K562 (cell line): ENCODE results near the gene ACHE. TPM values are rescaled to one million over a fixed set of nuclear protein-coding genes. Genes with fewer than 3 reads are reported as not detected.

Experiments
- ATAC-seq: fragments of 200-7000 bp; cut with Tn5 transposase; 3 replicates; pipeline ENCODE4 v1.9.1; 2020; ENCODE audit warnings: moderate library complexity
- BruUV-seq: library from RNA; stranded (reverse); fragments of 400-500 nt; replicated peaks from 2 replicates; lab custom pipeline; 2021; lab: Mats Ljungman, UMichigan
- CTCF ChIA-PET: fragments of 300-600 bp; formaldehyde crosslinking; extraction: SDS; loops from one replicate; lab custom pipeline; 2021; ENCODE audit warnings: low intra/inter-chr PET ratio; lab: Yijun Ruan, JAX
- POLR2A ChIA-PET: fragments of 300-600, 350-650 bp; sonication (Branson Sonifier 250); formaldehyde crosslinking; extraction: SDS; loops from one replicate; lab custom pipeline; 2021; ENCODE audit warnings: antibody characterized with exemption, inconsistent platforms; lab: Yijun Ruan, JAX
- DNase-seq, 4 experiments: peaks; one replicate each; pipeline versions ENCODE4 v3.0.0 to v3.0.0-alpha.2; 2011 to 2018; ENCODE audit warnings: low spot score in 3 of 4, mixed read lengths in 3 of 4; ENCODE audit errors: extremely low read depth in 1 of 4
- FAIRE-seq: peaks from 2 replicates; lab custom pipeline; 2011; peaks lifted over from hg19 to GRCh38; lab: Jason Lieb, UNC
- H2AFZ ChIP-seq: 2 replicates; pipeline ENCODE4 v1.6.0; 2011; ENCODE audit warnings: low read depth, low read length, control low read depth, inconsistent platforms
- H3K27ac ChIP-seq: fragments of 200-600 bp; 3 replicates; pipeline ENCODE4 v1.8.0; 2011; ENCODE audit warnings: low read depth, mild to moderate bottlenecking, control low read depth, inconsistent platforms, low read length, moderate library complexity, mixed read lengths; ENCODE audit errors: extremely low read depth
- H3K27me3 ChIP-seq, 2 experiments: fragments of 300-600 bp in 1 of 2; 2 replicates in 1 of 2; 3 replicates in 1 of 2; pipeline versions ENCODE4 v1.6.0 to v1.8.0; 2011; ENCODE audit warnings: inconsistent platforms in 2 of 2, low read length in 2 of 2, mild to moderate bottlenecking in 1 of 2, mixed read lengths in 1 of 2, moderate library complexity in 1 of 2; ENCODE audit not compliant: control insufficient read depth in 2 of 2, insufficient read depth in 2 of 2
- H3K36me3 ChIP-seq: fragments of 300-600 bp; 3 replicates; pipeline ENCODE4 v1.8.0; 2011; ENCODE audit warnings: mild to moderate bottlenecking, low read length, inconsistent platforms; ENCODE audit not compliant: control insufficient read depth, insufficient read depth
- H3K4me1 ChIP-seq, 2 experiments: fragments of 200-600 bp in 1 of 2; replicated peaks in 1 of 2; 2 replicates in 1 of 2; 3 replicates in 1 of 2; pipeline versions ENCODE4 v1.5.1 to v1.8.0; 2011; ENCODE audit warnings: inconsistent platforms in 2 of 2, low read length in 2 of 2, mild to moderate bottlenecking in 1 of 2, mixed read lengths in 1 of 2, moderate library complexity in 1 of 2; ENCODE audit not compliant: control insufficient read depth in 2 of 2, insufficient read depth in 2 of 2
- H3K4me2 ChIP-seq: 2 replicates; pipeline ENCODE4 v1.6.1; 2011; ENCODE audit warnings: low read length, control low read depth, inconsistent platforms, mixed read lengths; ENCODE audit not compliant: insufficient read depth
- H3K4me3 ChIP-seq: fragments of 200-600 bp; sonication (generic), shearing (Covaris generic); 2 replicates; pipeline ENCODE4 v1.5.1; 2016; ENCODE audit warnings: control low read depth, inconsistent platforms
- H3K79me2 ChIP-seq: fragments of 200-600 bp; 3 replicates; pipeline ENCODE4 v1.8.0; 2011; ENCODE audit warnings: low read length, inconsistent platforms; ENCODE audit not compliant: control insufficient read depth, insufficient read depth
- H3K9ac ChIP-seq, 2 experiments: 2 replicates each; pipeline versions ENCODE4 v1.6.0 to v1.6.1; 2011; ENCODE audit warnings: low read depth in 2 of 2, low read length in 2 of 2, control low read depth in 1 of 2, inconsistent platforms in 1 of 2, mild to moderate bottlenecking in 1 of 2, mixed read lengths in 1 of 2; ENCODE audit not compliant: insufficient read depth in 1 of 2
- H3K9me1 ChIP-seq: one replicate; pipeline ENCODE4 v1.6.0; 2011; ENCODE audit warnings: inconsistent platforms, mild to moderate bottlenecking, low read length, moderate library complexity; ENCODE audit not compliant: control insufficient read depth, insufficient read depth
- H3K9me3 ChIP-seq: replicated peaks from 2 replicates; pipeline ENCODE4 v1.5.1; 2011; ENCODE audit warnings: low read depth, low read length, inconsistent platforms; ENCODE audit not compliant: control insufficient read depth, insufficient read depth
- H4K20me1 ChIP-seq: replicated peaks from 2 replicates; pipeline ENCODE4 v1.6.1; 2011; ENCODE audit warnings: low read length, inconsistent platforms, mixed read lengths; ENCODE audit not compliant: control insufficient read depth, insufficient read depth
- AFF4 ChIP-seq: sonication (generic); formaldehyde crosslinking; IDR thresholded peaks from 2 replicates; pipeline ENCODE4 v1.8.0; 2023; ENCODE audit warnings: mild to moderate bottlenecking, missing genetic modification reagents
- DDX20 ChIP-seq: fragments of 450-650 bp; IDR thresholded peaks from 2 replicates; pipeline ENCODE4 v1.6.1; 2016; ENCODE audit warnings: missing genetic modification characterization, low read depth, mild to moderate bottlenecking, missing compliant biosample characterization, moderate library complexity
- FOXK1 ChIP-seq: sonication (generic); formaldehyde crosslinking; IDR thresholded peaks from 2 replicates; pipeline ENCODE4 v1.8.0; 2022; ENCODE audit warnings: missing genetic modification reagents, mild to moderate bottlenecking, borderline replicate concordance
- HNRNPK ChIP-seq: fragments of 200-400 bp; formaldehyde crosslinking; IDR thresholded peaks from one replicate; pipeline ENCODE4 v1.6.1; 2018; ENCODE audit warnings: mild to moderate bottlenecking, low read depth, low read length; ENCODE audit not compliant: poor library complexity, severe bottlenecking
- NEUROD1 ChIP-seq: fragments of 150-350 bp; IDR thresholded peaks from 2 replicates; pipeline ENCODE4 v1.6.1; 2014; ENCODE audit warnings: borderline replicate concordance, low read length, low read depth; ENCODE audit not compliant: partially characterized antibody
- SREBF2 ChIP-seq: sonication (generic); formaldehyde crosslinking; IDR thresholded peaks from 2 replicates; pipeline ENCODE4 v1.4.0; 2020; ENCODE audit warnings: mild to moderate bottlenecking, missing genetic modification reagents
- SRSF7 ChIP-seq: fragments of 200-400 bp; formaldehyde crosslinking; optimal IDR thresholded peaks from 2 replicates; pipeline ENCODE3; 2017; ENCODE audit warnings: mild to moderate bottlenecking, low read depth, low read length
- TCF15 ChIP-seq: fragments of 250-450 bp; sonication (Bioruptor Pico); IDR thresholded peaks from 2 replicates; pipeline ENCODE4 v1.8.0; 2022; ENCODE audit warnings: moderate library complexity, mild to moderate bottlenecking, inconsistent platforms
- TGIF2 ChIP-seq: sonication (generic); formaldehyde crosslinking; IDR thresholded peaks from 2 replicates; pipeline ENCODE4 v1.8.1; 2022; ENCODE audit warnings: mild to moderate bottlenecking, missing genetic modification reagents, moderate library complexity
- TRIM24 ChIP-seq, 2 experiments: fragments of 450-650 bp; IDR thresholded peaks; 2 replicates each; pipeline ENCODE4 v1.6.1; 2016
- UBTF ChIP-seq, 2 experiments: IDR thresholded peaks; 2 replicates each; pipeline ENCODE4 v1.6.1; 2012; ENCODE audit warnings: improper control_type of control experiment in 2 of 2, low read depth in 2 of 2, low read length in 2 of 2, borderline replicate concordance in 1 of 2
- ZNF507 ChIP-seq: conservative IDR thresholded peaks from 2 replicates; pipeline ENCODE4 v1.6.1; 2017; ENCODE audit warnings: missing genetic modification characterization, missing compliant biosample characterization
- WGBS: fragments of 100-300 bp; shearing (Covaris generic); methylation state at CpG from one replicate; pipeline ENCODE4 v1.1.6; 2016; ENCODE audit warnings: low coverage, mixed read lengths; ENCODE audit not compliant: insufficient coverage; ENCODE audit errors: missing lambda C conversion rate; 5-methylcytosine and 5-hydroxymethylcytosine counted together
- in situ Hi-C: fragments of 300-500 bp; cut with MboI; formaldehyde crosslinking; loops from 4 replicates; pipeline ENCODE4 v1.15.0; 2018; ENCODE audit warnings: inconsistent platforms, mixed read lengths
- intact Hi-C: fragments of 100-400 bp; cut with micrococcal nuclease; formaldehyde crosslinking; loops from 2 replicates; pipeline ENCODE4 v1.14.2; 2022
- polyA plus RNA-seq, 8 experiments: library from polyadenylated mRNA; depleted of rRNA in 4 of 8; stranded (reverse) in 5 of 8; unstranded in 3 of 8; fragments of >200 nt; fragmentation: Nextera tagmentation in 2 of 8; fragmentation: Illumina TruSeq in 1 of 8; extraction: Ambion mirVana in 2 of 8; extraction: Trizol in 1 of 8; gene quantifications; 2 replicates each; pipeline versions ENCODE4 v1.2.1 to v1.2.3, GENCODE V29; 2011 to 2014; ENCODE audit warnings: inconsistent platforms in 1 of 8, missing spikeins in 1 of 8
- total RNA-seq, 7 experiments: library from RNA; depleted of rRNA in 6 of 7; stranded (reverse); fragments of >200 nt in 6 of 7; fragmentation: Illumina TruSeq in 2 of 7; extraction: Trizol in 2 of 7; gene quantifications; 2 replicates each; pipeline versions ENCODE4 v1.2.1 to v1.2.3, GENCODE V29; 2011 to 2021; ENCODE audit warnings: low replicate concordance in 1 of 7

The ACHE gene
- total and polyA plus RNA-seq, 9 of the 15 experiments (the other 6 are each of a cell fraction or from before 2014, with no cell fraction given) = 0.04 to 8.8 (median 1.9) TPM

GRCh38 chr7:100852048-100852872 is 43.4 kb downstream of the ACHE start, which contains the start of gene SLC12A9:
Gene SLC12A9, plus strand, starts transcription at chr7:100852713. Its CDS starts 1,485 bp downstream, at chr7:100854198.
- under 1% methylated on average over 60 of the region's 71 CpGs for WGBS
- Histone ChIP-seq H3K4me3 (peak within 1 kb of the TSS; percentile 62), H2AFZ (peak within 1 kb of the TSS; percentile 81), H4K20me1 (no peaks in the 10 kb centered on the region), H3K36me3 (0 out of 3 replicates have a peak, but pooled peaks cover 2% of the 10 kb centered on the region), H3K4me2 (peak within 1 kb of the TSS; percentile 80), H3K79me2 (peaks cover 13% of the 10 kb centered on the region), H3K4me1 (peaks cover 4 to 32% of the 10 kb centered on the region in 2 experiments; a peak in 4 of 5 replicates), H3K27me3 (no peaks in the 10 kb centered on the region), H3K9me3 (no peaks in the 10 kb centered on the region), H3K9ac (peak within 1 kb of the TSS; percentile 32 to 88), H3K27ac (no peak within 1 kb of the TSS; the same call in 2 of the 3 replicates), H3K9me1 (no peaks in the 10 kb centered on the region)
- intact Hi-C loops = loop anchor here (1.0 to 5.0 kb wide), 5 partner anchors 25 to 385 kb away; partner anchors contain the start of genes EPHB4 and GIGYF1
- ChIA-PET POLR2A (interaction anchor here (0.5 to 2.3 kb wide), 17 partner anchors 10 to 583 kb away, joined by 3 to 19 read pairs (median 3); partner anchors contain the start of genes EPHB4, FBXO24, LRCH4 and POP7), CTCF (interaction anchor here (0.6 to 2.8 kb wide), 6 partner anchors 23 to 369 kb away, joined by 3 to 47 read pairs (median 4); partner anchors contain the start of gene POP7)
- in situ Hi-C loops = loop anchor here (5.0 kb wide), 1 partner anchor 145 kb away; the partner anchor contains the start of gene POP7
- DNase-seq (peak; percentile 97 to 98 (median 98)), ATAC-seq (peak; percentile 100), FAIRE-seq (peak; percentile 87)
- BruUV-seq = TSS peak; percentile 79
- TF ChIP-seq TRIM24 (IDR thresholded peaks at IDR 0.05) (no peak), AFF4 (CRISPR knock-in tag) (peak; percentile 64; the same call in 1 of the 2 replicates), SRSF7 (no peak), DDX20 (tag) (no peak), UBTF (IDR thresholded peaks at IDR 0.05; ENCODE audit: borderline replicate concordance in 1 of 2, low read depth in 2 of 2, low read length in 2 of 2) (peak in 1 of 2 experiments; percentile 39; a peak in 1 of 4 replicates), ZNF507 (tag) (no peak), TGIF2 (CRISPR knock-in tag) (0 out of 2 replicates have a peak, but pooled peaks have one; percentile 18), HNRNPK (no peak), SREBF2 (peak; percentile 91; the same call in 1 of the 2 replicates), TCF15 (CRISPR knock-in tag) (no peak), NEUROD1 (no peak), FOXK1 (CRISPR knock-in tag) (peak; percentile 89; the same call in 1 of the 2 replicates)
